Measurements from ENCODE around the gene ZXDC.

Gene ZXDC

GRCh38 chr3:126436826-126437717 lies 38.6 kb downstream of the ZXDC start:
- no peaks in the 10 kb centered on the region for H3K79me2 ChIP-seq (ENCODE audit: insufficient read depth, low read length)
- no peak overlapping the region for H3K4me2 ChIP-seq (ENCODE audit: low read depth, low read length, poor library complexity, severe bottlenecking)
- H3K4me1 ChIP-seq (ENCODE audit: insufficient read depth, low read length, poor library complexity, severe bottlenecking), result no peaks in the 10 kb centered on the region
- H2AFZ ChIP-seq (ENCODE audit: low read length), result no peak overlapping the region
- no peak overlapping the region for H3K9ac ChIP-seq (ENCODE audit: low read depth, low read length, poor library complexity, severe bottlenecking)
- H3K9me3 ChIP-seq (ENCODE audit: insufficient read depth, low read depth, low read length), result no peaks in the 10 kb centered on the region
- H4K20me1 ChIP-seq (ENCODE audit: insufficient read depth, low read length, poor library complexity, severe bottlenecking), result no peaks in the 10 kb centered on the region
- H3K9me2 ChIP-seq (replicated peaks; ENCODE audit: low read depth, low read length), result no peaks in the 10 kb centered on the region
- H3K4me3 ChIP-seq (ENCODE audit: low read length, poor library complexity, severe bottlenecking), result no peak overlapping the region
- peaks cover 53% of the 10 kb centered on the region; the same call in 1 of the 2 replicates for H3K36me3 ChIP-seq (ENCODE audit: insufficient read depth, low read length)
- TF ChIP-seq CTCF (conservative IDR thresholded peaks at IDR 0.05; ENCODE audit: low read length) (no peak), EZH2phosphoT487 (IDR thresholded peaks at IDR 0.05; ENCODE audit: borderline replicate concordance) (no peak)
- H3F3A ChIP-seq (ENCODE audit: low read depth), result no peaks in the 10 kb centered on the region
- H3K27me3 ChIP-seq (ENCODE audit: insufficient read depth, low read length, poor library complexity, severe bottlenecking), result no peaks in the 10 kb centered on the region

GRCh38 chr3:126435456-126436315 lies 40.0 kb downstream of the ZXDC start:
- no peaks in the 10 kb centered on the region for H3K79me2 ChIP-seq (ENCODE audit: insufficient read depth, low read length)
- TF ChIP-seq CTCF (conservative IDR thresholded peaks at IDR 0.05; ENCODE audit: low read length) (no peak), EZH2phosphoT487 (IDR thresholded peaks at IDR 0.05; ENCODE audit: borderline replicate concordance) (no peak)

GRCh38 chr3:126434931-126435411 lies 40.7 kb downstream of the ZXDC start:
- Histone ChIP-seq H3K36me3 (ENCODE audit: insufficient read depth, low read length) (peaks cover 34% of the 10 kb centered on the region; the same call in 1 of the 2 replicates), H3K4me3 (ENCODE audit: low read length, poor library complexity, severe bottlenecking) (no peak overlapping the region), H3K9me3 (ENCODE audit: insufficient read depth, low read depth, low read length) (no peaks in the 10 kb centered on the region), H3F3A (ENCODE audit: low read depth) (no peaks in the 10 kb centered on the region), H3K79me2 (ENCODE audit: insufficient read depth, low read length) (no peaks in the 10 kb centered on the region), H3K9ac (ENCODE audit: low read depth, low read length, poor library complexity, severe bottlenecking) (no peak overlapping the region), H3K4me2 (ENCODE audit: low read depth, low read length, poor library complexity, severe bottlenecking) (no peak overlapping the region), H4K20me1 (ENCODE audit: insufficient read depth, low read length, poor library complexity, severe bottlenecking) (no peaks in the 10 kb centered on the region), H3K4me1 (ENCODE audit: insufficient read depth, low read length, poor library complexity, severe bottlenecking) (no peaks in the 10 kb centered on the region), H2AFZ (ENCODE audit: low read length) (no peak overlapping the region), H3K27me3 (ENCODE audit: insufficient read depth, low read length, poor library complexity, severe bottlenecking) (no peaks in the 10 kb centered on the region), H3K9me2 (replicated peaks; ENCODE audit: low read depth, low read length) (no peaks in the 10 kb centered on the region)
- TF ChIP-seq EZH2phosphoT487 (IDR thresholded peaks at IDR 0.05; ENCODE audit: borderline replicate concordance), result no peak
- TF ChIP-seq CTCF (conservative IDR thresholded peaks at IDR 0.05; ENCODE audit: low read length), result no peak

More at GRCh38 chr3:126435456-126436315, 40.0 kb downstream of the ZXDC start:
- Histone ChIP-seq H3K4me1 (ENCODE audit: insufficient read depth, low read length, poor library complexity, severe bottlenecking) (no peaks in the 10 kb centered on the region), H3K9me2 (replicated peaks; ENCODE audit: low read depth, low read length) (no peaks in the 10 kb centered on the region), H3K4me2 (ENCODE audit: low read depth, low read length, poor library complexity, severe bottlenecking) (no peak overlapping the region), H3F3A (ENCODE audit: low read depth) (no peaks in the 10 kb centered on the region), H3K36me3 (ENCODE audit: insufficient read depth, low read length) (peaks cover 41% of the 10 kb centered on the region; the same call in 1 of the 2 replicates), H2AFZ (ENCODE audit: low read length) (no peak overlapping the region), H3K27me3 (ENCODE audit: insufficient read depth, low read length, poor library complexity, severe bottlenecking) (no peaks in the 10 kb centered on the region), H3K4me3 (ENCODE audit: low read length, poor library complexity, severe bottlenecking) (no peak overlapping the region), H3K9me3 (ENCODE audit: insufficient read depth, low read depth, low read length) (no peaks in the 10 kb centered on the region), H3K9ac (ENCODE audit: low read depth, low read length, poor library complexity, severe bottlenecking) (no peak overlapping the region), H4K20me1 (ENCODE audit: insufficient read depth, low read length, poor library complexity, severe bottlenecking) (no peaks in the 10 kb centered on the region)

All from Loucy (cell line).